Measurements from ENCODE around the gene CLN3. TPM values are rescaled to one million over a fixed set of nuclear protein-coding genes. Genes with fewer than 3 reads are reported as not detected.

CLN3 gene
- total and polyA plus RNA-seq, 2 of the 13 experiments (the other 11 are each of a cell fraction or from before 2014, with no cell fraction given), result 23.4 to 46.8 TPM

- TF ChIP-seq CTCF (CRISPR knock-in tag; IDR thresholded peaks at IDR 0.05), result peak; percentile 54
- TF ChIP-seq ZNF275 (CRISPR knock-in tag; IDR thresholded peaks at IDR 0.05; ENCODE audit: borderline replicate concordance), result 0 out of 2 replicates have a peak, but pooled peaks have one; percentile 30
- TF ChIP-seq HBP1 (CRISPR knock-in tag; IDR thresholded peaks at IDR 0.05; ENCODE audit: low read depth), result no peak
- no peak for TF ChIP-seq ZC3H13 (CRISPR knock-in tag; IDR thresholded peaks at IDR 0.05)
- no peak for TF ChIP-seq GZF1 (CRISPR knock-in tag; IDR thresholded peaks at IDR 0.05)
- TF ChIP-seq ZNF451 (CRISPR knock-in tag; IDR thresholded peaks at IDR 0.05), result no peak
- no peak for TF ChIP-seq RARG (CRISPR knock-in tag; IDR thresholded peaks at IDR 0.05; ENCODE audit: low read depth)
- no peak for TF ChIP-seq SRSF4 (IDR thresholded peaks at IDR 0.05; ENCODE audit: low read depth, low read length, poor library complexity, severe bottlenecking)
- TF ChIP-seq HNF1A (IDR thresholded peaks at IDR 0.05; ENCODE audit: low read depth), result no peak
- TF ChIP-seq HNF1A (CRISPR knock-in tag; IDR thresholded peaks at IDR 0.05; ENCODE audit: borderline replicate concordance), result peak; percentile 63; the same call in 1 of the 2 replicates
- no peak for TF ChIP-seq KMT2B (CRISPR knock-in tag; IDR thresholded peaks at IDR 0.05)
- peak; percentile 87 for TF ChIP-seq ZBTB43 (CRISPR knock-in tag; conservative IDR thresholded peaks at IDR 0.05)
- TF ChIP-seq, protein P1, sequence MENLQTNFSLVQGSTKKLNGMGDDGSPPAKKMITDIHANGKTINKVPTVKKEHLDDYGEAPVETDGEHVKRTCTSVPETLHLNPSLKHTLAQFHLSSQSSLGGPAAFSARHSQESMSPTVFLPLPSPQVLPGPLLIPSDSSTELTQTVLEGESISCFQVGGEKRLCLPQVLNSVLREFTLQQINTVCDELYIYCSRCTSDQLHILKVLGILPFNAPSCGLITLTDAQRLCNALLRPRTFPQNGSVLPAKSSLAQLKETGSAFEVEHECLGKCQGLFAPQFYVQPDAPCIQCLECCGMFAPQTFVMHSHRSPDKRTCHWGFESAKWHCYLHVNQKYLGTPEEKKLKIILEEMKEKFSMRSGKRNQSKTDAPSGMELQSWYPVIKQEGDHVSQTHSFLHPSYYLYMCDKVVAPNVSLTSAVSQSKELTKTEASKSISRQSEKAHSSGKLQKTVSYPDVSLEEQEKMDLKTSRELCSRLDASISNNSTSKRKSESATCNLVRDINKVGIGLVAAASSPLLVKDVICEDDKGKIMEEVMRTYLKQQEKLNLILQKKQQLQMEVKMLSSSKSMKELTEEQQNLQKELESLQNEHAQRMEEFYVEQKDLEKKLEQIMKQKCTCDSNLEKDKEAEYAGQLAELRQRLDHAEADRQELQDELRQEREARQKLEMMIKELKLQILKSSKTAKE (CRISPR knock-in tag; IDR thresholded peaks at IDR 0.05; ENCODE audit: borderline replicate concordance), result peak; percentile 94
- TF ChIP-seq ZNF33A (CRISPR knock-in tag; IDR thresholded peaks at IDR 0.05; ENCODE audit: borderline replicate concordance), result no peak
Measured at GRCh38 chr16:28505489-28506137, 13.7 kb upstream of the CLN3 start (continued).

Data from HepG2 (cell line).